CD4-positive, alpha-beta T cell treated with Interleukin-6 at 100 ng/mL for 8 hours (primary cell): ENCODE data around the gene ACTR1B.
"Not testable (repeated sequence)": the region's sequence is repeated elsewhere in the genome, so short reads cannot be mapped to it uniquely, and the experiment has no call there.

Experiments used
- DNase-seq: peaks from one replicate; pipeline ENCODE4 v3.0.0-alpha.2; 2020; ENCODE audit warnings: mixed read lengths, low spot score

ACTR1B gene

DNA sequence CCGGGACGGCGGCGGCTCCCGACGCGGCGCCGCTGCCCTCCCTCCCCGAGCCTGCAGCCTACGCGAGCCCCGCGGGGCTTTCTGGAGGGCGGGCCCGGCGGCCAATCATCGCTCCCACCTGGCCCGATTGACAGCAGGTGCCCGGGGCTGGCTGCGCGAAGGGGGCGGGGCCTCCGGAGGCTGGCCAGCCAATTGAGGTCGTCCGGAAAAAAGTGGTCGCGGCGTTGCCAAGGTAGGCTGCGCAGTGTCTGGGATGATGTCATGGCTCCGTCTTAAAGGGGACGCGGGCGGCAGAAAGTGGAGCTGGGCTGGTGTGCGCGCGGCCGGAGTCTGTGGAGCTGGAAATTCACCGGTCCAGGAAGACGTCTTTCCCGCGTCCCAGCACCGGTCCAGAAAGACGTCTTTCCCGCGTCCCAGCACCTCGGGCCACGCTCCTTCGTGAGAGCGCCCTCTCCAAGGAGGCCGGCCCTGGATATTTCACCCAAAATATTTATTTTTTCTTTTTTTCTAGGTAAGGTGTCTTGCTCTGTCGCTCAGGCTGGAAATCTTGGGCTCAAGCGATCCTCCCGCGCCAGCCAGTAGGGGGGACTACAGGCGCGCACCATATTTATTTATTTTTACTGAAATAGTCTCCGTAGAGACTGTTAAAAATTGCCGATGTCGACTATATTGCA is at the start of gene ACTR1B:
Gene ACTR1B (minus strand): TSS at position 83 of the 674 bp plus-strand sequence. CDS start 154 bp downstream, outside the sequence.
- peak; percentile 98 for DNase-seq

DNA sequence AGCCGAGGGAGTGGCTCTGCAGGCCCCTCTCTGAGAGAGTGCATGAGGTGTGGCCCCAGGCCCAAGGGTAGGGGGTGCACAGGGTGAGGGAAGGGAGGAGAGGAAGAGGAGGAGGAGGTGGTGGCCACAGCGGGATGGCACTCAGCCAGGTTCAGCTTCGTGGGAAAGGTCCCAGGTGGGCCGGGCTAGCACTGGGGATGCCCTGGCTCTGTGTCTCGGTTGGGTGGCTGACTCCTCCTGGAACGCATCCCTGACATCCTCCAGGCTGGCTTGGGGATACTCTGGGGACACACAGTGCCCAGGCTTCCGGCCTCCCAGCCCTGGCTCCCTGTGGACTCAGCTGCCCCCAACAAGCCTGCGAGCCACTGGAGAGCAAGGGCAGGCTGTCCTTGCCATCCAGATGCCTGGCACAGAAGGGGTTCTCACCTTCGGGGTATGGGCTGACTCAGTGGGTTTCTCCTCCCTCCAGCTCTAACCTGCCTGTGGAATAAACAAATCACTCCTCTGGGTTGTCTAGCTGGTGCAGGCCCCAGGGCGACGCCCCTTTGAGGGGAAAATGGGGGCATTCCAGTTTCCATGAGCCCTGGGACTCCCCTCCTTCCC is 49.0 kb upstream of the ACTR1B start:
- peak; percentile 28 for DNase-seq

DNA sequence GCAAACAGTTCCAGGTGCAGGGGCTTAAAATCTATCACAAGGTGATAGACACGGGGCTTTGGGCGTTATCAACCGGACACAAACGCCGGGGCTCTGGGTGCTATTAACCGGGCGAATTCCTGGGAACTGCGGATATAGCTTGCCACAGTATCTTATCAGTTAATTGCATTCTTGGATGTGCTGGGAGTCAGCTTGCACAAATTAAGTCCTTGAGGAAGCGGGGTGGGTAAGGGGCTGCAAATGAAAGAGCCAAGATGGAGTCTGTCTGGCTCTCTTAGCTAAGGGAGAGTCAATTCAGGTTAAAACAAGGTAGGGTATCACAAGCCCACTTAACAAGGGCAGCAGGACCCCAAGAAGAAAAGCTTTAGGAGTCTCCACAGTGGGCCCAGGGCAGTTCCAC is 48.3 kb upstream of the ACTR1B start:
- DNase-seq, result not testable (repeated sequence)

- no peak for DNase-seq
Observed at GRCh38 chr2:97711394-97711711, 47.5 kb upstream of the ACTR1B start.

DNA sequence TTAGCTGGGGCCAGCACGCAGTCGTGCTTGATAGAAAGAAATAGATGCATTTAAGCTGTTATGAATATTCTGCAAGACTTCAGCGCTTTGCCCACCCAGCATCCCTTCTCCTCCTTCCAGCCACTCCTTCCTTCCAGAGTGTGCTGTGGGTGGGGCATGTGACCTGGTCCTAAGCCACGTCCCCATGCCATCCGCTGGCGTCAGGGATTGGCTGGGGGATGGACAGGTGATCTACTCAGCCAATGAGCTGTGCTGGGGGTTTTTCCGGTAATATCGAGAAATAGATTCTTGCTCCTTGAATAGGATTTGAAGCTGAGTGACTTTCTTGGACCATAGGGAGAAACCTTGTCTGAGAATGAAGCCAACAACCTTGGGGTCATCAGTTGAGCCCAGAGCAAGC is 44.8 kb upstream of the ACTR1B start:
- DNase-seq, result no peak

DNA sequence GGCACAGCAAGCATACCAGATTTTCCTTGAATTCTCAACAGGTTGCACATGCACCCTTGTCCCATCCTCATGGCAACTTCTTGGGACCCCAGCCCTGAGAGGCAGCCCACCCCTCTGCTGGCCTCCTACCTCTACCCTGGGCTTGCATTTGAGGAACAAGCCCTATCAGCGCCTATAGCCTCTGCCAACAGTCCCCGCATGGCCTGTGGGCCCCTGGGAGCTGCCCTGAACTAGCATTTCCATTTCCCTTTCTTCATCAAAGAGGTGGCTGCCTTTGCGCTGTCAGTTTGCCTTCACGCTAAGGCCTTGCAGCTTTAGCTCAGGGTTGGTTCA is 44.2 kb upstream of the ACTR1B start:
- DNase-seq, result no peak

- no peak for DNase-seq
Observed at GRCh38 chr2:97707362-97708047, 43.7 kb upstream of the ACTR1B start.

DNA sequence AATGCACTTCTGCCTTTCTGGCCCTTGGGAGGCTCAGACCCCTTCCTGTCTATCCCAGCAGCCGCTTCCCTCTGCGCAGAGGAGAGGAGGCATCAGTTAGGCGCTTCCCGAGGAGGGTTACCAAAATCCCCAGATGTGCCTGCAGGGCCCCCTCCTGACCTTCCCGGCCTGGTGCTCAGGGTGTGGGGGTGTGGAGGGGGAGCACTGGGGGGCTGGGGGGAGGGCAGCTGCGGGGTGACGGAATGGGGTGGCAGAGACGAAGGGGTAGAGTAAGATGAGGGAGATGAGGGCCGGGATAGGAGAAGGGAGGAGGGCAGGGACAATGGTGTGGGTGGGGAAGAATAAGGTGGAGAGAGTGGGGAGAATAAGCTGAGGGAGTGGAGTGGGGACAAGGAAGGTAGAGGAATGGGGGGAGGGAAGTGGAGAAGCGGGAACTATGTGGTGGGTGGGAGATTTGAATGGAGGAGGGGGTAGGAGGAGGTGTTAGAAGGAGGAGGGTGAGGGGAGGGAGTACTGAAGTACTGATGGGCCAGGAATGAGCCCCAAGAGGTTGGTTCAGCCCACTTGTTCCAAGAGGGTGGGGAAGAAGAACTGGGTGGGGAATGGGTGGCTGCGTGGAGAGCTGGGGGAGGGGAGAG is 43.0 kb upstream of the ACTR1B start:
- DNase-seq, result no peak

DNA sequence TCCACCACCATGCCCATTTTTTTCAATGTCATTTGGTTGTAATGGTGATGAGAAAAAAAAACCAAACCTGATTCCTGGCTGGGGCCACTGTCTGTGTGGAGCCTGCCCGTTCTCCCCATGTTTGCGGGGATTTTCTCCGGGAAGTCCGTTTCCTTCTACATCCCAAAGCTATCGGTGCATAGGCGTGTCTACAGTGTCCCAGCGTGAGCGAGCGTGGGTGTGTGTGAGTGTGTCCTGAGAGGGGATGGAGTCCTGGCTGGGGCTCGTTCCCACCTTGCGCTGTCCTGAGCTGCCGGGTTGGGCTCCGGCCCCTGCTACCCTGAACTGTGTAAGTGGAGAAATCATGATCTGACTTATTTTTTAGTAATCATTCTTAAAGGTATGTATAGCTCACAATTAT is 42.3 kb upstream of the ACTR1B start:
- no peak for DNase-seq

GRCh38 chr2:97704989-97705388 is 41.1 kb upstream of the ACTR1B start:
- DNase-seq, result no peak

DNA sequence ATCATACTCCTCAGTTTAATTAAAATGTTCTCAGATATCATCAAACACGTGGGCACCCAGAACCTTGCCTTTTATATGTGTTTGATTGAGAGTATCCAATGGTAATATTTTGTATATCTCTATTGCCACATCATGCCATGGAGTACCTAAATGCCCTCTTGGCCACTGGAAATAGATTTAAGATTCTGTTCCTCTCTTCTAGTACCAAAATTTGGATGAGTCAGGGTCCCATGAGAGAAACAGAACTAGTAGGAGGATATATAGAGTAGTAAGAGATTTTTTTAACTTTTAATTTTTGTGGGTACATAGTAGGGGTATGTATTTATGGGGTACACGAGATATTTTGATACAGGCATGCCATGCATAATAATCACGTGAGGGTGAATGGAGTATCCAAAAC is 39.9 kb upstream of the ACTR1B start:
- DNase-seq, result no peak

DNA sequence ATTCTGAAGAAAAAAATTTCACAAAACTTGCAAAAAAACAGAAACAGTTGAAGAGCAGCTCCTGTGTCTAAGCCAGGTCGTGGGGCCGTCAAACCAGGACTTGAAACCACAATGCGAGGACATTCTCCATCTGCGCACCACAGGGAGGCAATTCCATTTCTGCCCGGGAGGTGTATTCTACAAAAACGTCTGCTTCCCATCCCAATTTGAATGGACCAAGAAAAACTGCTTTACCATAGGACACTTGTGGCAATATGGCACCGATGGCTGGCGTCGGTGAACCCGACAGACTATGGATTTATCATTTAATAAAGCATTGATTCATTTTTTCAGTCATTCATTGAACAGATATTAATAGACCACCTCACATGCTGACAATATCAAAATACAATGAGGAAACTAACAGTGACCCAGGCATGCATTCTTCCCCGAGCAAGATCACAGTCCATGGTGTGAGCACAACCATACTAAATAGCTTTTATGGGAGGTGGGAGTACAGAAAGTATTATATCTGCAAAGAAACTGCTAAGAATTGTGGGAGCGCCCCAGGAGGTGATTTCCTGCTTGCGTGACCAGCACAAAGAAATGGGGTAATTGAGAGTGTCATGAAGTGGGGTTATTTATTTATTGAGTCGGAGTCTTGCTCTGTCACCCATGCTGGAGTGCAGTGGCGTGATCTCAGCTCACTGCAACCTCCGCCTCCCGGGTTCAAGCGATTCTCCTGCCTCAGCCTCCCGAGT is 39.1 kb upstream of the ACTR1B start:
- DNase-seq, result no peak

DNA sequence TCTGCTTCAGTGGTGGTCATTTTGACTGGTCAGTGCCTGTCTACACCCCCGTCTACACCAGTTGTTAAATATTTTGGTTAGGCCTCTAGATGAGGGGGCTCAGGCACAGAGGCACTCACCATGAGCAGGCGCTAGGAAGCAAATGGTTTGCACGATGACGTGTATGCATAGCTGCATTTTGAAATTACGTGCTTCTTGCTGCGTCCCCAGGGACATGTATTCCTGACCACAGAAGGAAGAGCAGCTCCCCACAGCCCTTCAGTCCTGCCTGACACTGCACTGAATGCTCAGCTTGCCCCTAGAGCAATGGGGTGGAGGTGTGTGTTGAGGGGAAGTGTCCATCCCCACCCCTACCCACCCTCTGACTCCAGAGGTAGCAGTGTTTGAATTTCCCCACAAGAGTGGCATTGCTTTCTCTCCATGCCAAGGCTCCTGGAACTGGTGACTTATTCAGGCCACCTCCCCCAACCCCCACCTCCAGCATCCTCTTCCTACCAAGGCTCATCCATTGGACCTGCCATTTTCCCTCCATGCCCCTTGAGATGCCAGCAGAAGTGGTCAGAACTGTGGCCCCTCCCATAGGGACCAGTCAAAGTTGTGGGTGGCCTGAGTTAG is 38.1 kb upstream of the ACTR1B start:
- no peak for DNase-seq

- no peak for DNase-seq
Observed at GRCh38 chr2:97701186-97701585, 37.3 kb upstream of the ACTR1B start.

DNA sequence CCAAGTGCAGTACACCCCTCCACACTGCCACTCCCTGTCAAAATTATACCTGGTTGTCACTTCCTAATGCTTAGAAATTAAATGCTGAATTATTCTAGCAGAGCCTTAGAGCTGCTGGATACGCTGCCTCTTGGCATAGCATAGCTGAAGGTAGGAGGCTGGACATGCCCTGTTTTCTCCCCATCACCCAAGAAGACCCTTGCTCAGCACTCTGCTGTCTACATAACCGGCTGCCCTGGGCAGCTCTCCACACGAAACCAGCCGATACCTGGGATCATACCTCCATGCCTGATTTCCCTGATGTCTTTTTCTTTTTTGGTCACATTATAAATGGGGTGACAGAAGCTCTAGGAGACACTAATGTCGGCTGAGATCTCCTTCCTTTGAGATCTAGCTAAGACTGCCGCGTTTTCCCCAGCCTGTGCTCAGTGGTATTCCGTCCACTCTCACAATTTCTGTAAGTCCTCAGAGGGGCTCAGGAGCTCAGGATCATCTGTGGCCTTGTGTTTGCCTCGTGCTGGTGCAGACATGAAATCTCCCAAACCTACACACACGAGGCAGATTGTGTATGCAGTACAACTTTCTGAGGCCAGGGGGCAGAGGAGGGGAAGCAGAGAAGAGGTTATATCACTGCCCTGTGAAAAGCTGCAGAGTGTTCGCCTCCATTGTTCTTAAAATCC is 36.1 kb upstream of the ACTR1B start:
- DNase-seq, result peak; percentile 57

GRCh38 chr2:97698530-97698929 is 34.7 kb upstream of the ACTR1B start:
- DNase-seq, result no peak

DNA sequence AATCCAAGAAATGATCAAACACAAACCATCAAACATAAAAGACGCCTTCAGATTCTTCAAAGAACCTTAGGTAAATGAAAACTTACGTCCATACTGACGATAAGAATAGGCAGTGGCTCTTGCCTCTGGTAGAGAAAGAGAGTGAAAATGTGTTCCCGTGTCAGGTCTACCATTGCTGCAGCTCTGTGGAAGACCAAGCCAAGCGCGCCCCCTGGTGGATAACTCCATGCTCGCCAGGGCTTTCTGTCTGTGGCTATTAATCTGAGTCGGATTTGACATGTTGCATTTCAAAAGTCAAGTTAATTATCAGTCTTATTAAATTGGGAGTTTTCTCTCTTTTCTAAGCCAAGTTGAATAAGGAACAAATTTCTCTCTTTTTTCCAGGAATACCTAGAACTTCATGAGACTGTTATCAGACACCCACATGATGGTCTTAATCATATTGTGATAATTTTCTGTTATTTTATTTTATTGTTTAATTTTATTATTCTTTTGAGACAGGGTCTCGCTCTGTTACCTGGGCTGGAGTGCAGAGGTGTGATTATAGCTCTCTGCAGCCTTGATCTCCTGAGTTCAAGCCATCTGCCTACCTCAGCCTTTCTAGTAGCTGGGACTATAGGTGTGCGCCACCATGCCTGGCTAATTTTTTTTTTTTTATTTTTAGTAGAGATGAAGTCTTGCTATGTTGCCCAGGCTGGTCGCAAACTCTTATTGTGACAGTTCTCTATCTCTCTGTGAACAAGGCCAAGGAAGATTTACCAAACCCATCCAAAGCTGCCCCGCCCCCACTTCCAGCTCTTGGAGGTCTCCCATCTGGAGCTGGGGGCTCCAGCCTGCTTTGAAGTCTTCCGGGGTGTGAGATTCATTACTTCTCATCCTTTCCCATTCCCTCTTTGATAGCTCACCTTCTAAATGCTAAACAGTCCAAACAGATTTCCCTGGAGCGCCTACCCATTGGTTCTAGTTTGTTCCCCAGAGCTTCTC is 33.7 kb upstream of the ACTR1B start:
- DNase-seq, result peak; percentile 91

DNA sequence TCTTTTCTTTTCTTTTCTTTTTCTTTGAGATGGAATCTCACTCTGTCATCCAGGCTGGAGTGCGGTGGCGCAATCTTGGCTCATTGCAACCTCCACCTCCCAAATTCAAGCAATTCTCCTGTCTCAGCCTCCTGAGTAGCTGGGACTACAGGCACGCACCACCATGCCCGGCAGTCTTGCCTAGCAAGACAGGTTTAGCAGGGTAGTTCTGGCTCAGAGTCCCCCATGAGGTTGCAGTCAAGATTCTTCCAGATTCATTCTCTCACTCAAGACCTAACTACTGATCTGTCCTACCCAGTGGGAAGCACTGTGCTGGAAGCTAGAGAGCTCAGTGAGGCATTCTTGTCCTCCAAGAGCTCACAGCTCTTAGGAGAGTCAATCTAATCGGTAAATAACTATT is 31.9 kb upstream of the ACTR1B start:
- no peak for DNase-seq

DNA sequence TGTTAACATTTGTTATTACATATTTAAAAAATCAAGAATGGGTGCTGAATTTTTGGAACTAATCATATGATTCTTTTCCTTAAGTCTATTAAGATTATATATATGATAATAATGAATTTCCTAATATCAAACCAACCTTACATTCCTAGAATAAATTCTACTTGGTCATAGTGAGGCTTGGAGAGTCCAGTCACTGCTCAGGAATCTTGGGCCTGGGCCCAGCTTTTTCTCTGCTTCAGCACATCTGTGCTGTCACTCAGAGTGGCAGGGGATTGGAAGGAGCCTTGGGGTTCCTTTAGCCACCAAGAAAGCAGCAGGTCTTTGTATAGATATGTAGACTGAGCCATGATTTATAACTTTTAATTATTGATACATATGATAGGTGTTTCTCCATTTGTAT is 29.6 kb upstream of the ACTR1B start:
- no peak for DNase-seq

DNA sequence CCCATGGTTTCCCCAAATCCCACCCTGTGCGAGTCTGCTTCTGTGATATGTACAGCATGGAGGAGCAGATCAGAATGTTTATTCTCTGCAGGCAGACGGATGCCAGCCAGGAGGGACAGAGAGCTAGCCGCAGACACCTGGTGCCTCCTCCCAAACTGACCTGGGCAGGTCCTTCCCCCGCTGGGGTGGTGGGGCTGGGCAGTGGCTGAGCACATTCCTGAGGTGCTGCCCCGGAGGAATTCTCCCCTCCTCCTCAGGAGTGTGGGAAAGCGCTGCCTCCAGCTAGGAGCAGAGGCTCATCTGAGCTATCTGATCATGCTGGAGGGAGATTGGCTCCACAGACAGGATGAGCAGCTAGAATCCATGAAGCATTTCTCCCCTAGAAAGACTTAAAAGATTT is 27.3 kb upstream of the ACTR1B start:
- DNase-seq, result no peak
